Gastroesophageal sphincter (tissue), 4 donors: Measurements from ENCODE around the gene C3orf70. TPM values are rescaled to one million over a fixed set of nuclear protein-coding genes. Genes with fewer than 3 reads are reported as not detected.

Experiments
- ATAC-seq: fragments of 150-250 bp; one replicate; pipeline ENCODE4 v1.9.1; 2016; ENCODE audit warnings: mild to moderate bottlenecking, moderate library complexity
- H3K27ac ChIP-seq, 4 donors: fragments of 200-600 bp; sonication (generic) in 3 of 4; 1 replicate in 3 of 4; 2 replicates in 1 of 4; pipeline ENCODE4 v1.5.1; 2016 to 2019
- H3K27me3 ChIP-seq: fragments of 200-600 bp; sonication (generic); one replicate; pipeline ENCODE4 v1.5.1; 2019
- H3K36me3 ChIP-seq, 2 donors: fragments of 200-600 bp; sonication (generic); one replicate each; pipeline ENCODE4 v1.5.1; 2019; ENCODE audit warnings: control low read depth in 1 of 2
- H3K4me1 ChIP-seq, 3 donors: fragments of 200-600 bp; sonication (generic); 1 replicate in 2 of 3; 2 replicates in 1 of 3; pipeline ENCODE4 v1.5.1; 2016 to 2019; ENCODE audit warnings: control low read depth in 2 of 3
- H3K4me3 ChIP-seq, 2 donors: fragments of 200-600 bp; sonication (generic); one replicate each; pipeline ENCODE4 v1.5.1; 2019; ENCODE audit warnings: mild to moderate bottlenecking in 1 of 2, moderate library complexity in 1 of 2
- H3K9me3 ChIP-seq, 3 donors: fragments of 200-600 bp; sonication (generic); one replicate each; pipeline ENCODE4 v1.5.1; 2017 to 2019; ENCODE audit warnings: control low read depth in 2 of 3
- CTCF ChIP-seq, 4 experiments: fragments of 200-600 bp in 2 of 4; fragments of 450-650 bp in 2 of 4; sonication (generic) in 1 of 4; IDR thresholded peaks; one replicate each; pipeline ENCODE4 v1.5.1; 2017 to 2019; ENCODE audit warnings: antibody characterized with exemption in 4 of 4, mild to moderate bottlenecking in 2 of 4, moderate library complexity in 2 of 4
- EP300 ChIP-seq: sonication (generic); formaldehyde crosslinking; IDR thresholded peaks from one replicate; pipeline ENCODE4 v1.6.1; 2017; ENCODE audit warnings: antibody characterized with exemption, mild to moderate bottlenecking
- POLR2A ChIP-seq, 2 donors: fragments of 450-650 bp; IDR thresholded peaks; one replicate each; pipeline ENCODE4 v1.6.1; 2017; ENCODE audit warnings: antibody characterized with exemption in 2 of 2, mild to moderate bottlenecking in 2 of 2, moderate library complexity in 1 of 2
- POLR2AphosphoS5 ChIP-seq: sonication (generic); formaldehyde crosslinking; IDR thresholded peaks from one replicate; pipeline ENCODE4 v1.6.1; 2017; ENCODE audit warnings: antibody characterized with exemption
- WGBS, 2 donors: methylation state at CpG; one replicate each; pipeline ENCODE4 v1.1.5; 2018; ENCODE audit warnings: low coverage in 1 of 2; 5-methylcytosine and 5-hydroxymethylcytosine counted together
- total RNA-seq, 4 donors: library from RNA; depleted of rRNA; stranded (reverse); fragments of >200 nt; gene quantifications; one replicate each; pipeline ENCODE4 v1.1.0, GENCODE V29; 2016

The C3orf70 gene
- total RNA-seq, 4 donors from 2014 or later = 21.0 to 61.1 (median 36.1) TPM

- H3K4me1 ChIP-seq = no peaks in the 10 kb centered on the region
- H3K27ac ChIP-seq = no peak overlapping the region
- no peaks in the 10 kb centered on the region for H3K27me3 ChIP-seq
- H3K9me3 ChIP-seq = peaks cover 0 to 18% (median 0%) of the 10 kb centered on the region in 3 donors
- 70 to 82% methylated on average over 2 of the region's 2 CpGs for WGBS, 2 donors
- TF ChIP-seq CTCF (IDR thresholded peaks at IDR 0.05) (no peak), EP300 (no peak), POLR2AphosphoS5 (no peak), POLR2A (IDR thresholded peaks at IDR 0.05) (no peak)
- H3K36me3 ChIP-seq = peaks cover 0 to 9% of the 10 kb centered on the region in 2 donors
- H3K4me3 ChIP-seq = no peak overlapping the region
- no peak for ATAC-seq
Measured at GRCh38 chr3:185058796-185059195, 94.1 kb downstream of the C3orf70 start.

- no peak for TF ChIP-seq POLR2AphosphoS5
- no peak for TF ChIP-seq EP300
- no peak for TF ChIP-seq POLR2A (IDR thresholded peaks at IDR 0.05)
- H3K9me3 ChIP-seq = peaks cover 0 to 18% (median 0%) of the 10 kb centered on the region in 3 donors
- no peak overlapping the region for H3K27ac ChIP-seq
- H3K4me1 ChIP-seq = no peaks in the 10 kb centered on the region
- no peak for ATAC-seq
- WGBS, 2 donors = 92 to 100% methylated on average over 1 of the region's 1 CpG
- H3K4me3 ChIP-seq = no peak overlapping the region
- H3K36me3 ChIP-seq = peaks cover 0 to 18% of the 10 kb centered on the region in 2 donors
- no peaks in the 10 kb centered on the region for H3K27me3 ChIP-seq
Measured at GRCh38 chr3:185057829-185058228, 95.0 kb downstream of the C3orf70 start.

GRCh38 chr3:185056908-185057307 is 96.0 kb downstream of the C3orf70 start:
- no peaks in the 10 kb centered on the region for H3K27me3 ChIP-seq
- WGBS, 2 donors = 83 to 100% methylated on average over 2 of the region's 2 CpGs
- TF ChIP-seq CTCF (IDR thresholded peaks at IDR 0.05) (no peak), EP300 (no peak), POLR2AphosphoS5 (no peak), POLR2A (IDR thresholded peaks at IDR 0.05) (no peak)
- H3K4me1 ChIP-seq = no peaks in the 10 kb centered on the region
- no peak overlapping the region for H3K27ac ChIP-seq
- H3K36me3 ChIP-seq = peaks cover 0 to 28% of the 10 kb centered on the region in 2 donors
- H3K4me3 ChIP-seq = no peak overlapping the region
- H3K9me3 ChIP-seq = peaks cover 0 to 18% (median 0%) of the 10 kb centered on the region in 3 donors
- no peak for ATAC-seq

- 66 to 87% methylated on average over 2 to 6 of the region's 6 CpGs for WGBS, 2 donors
- Histone ChIP-seq H3K9me3 (peaks cover 0 to 14% (median 0%) of the 10 kb centered on the region in 3 donors), H3K27ac (no peak overlapping the region), H3K4me3 (no peak overlapping the region), H3K4me1 (no peaks in the 10 kb centered on the region), H3K27me3 (no peaks in the 10 kb centered on the region), H3K36me3 (peaks cover 0 to 68% of the 10 kb centered on the region in 2 donors)
- TF ChIP-seq POLR2A (IDR thresholded peaks at IDR 0.05) (no peak), EP300 (no peak), POLR2AphosphoS5 (no peak), CTCF (IDR thresholded peaks at IDR 0.05) (no peak)
- no peak for ATAC-seq
Measured at GRCh38 chr3:185052631-185053030, 100.2 kb downstream of the C3orf70 start.

GRCh38 chr3:185051801-185052200 is 101.1 kb downstream of the C3orf70 start:
- Histone ChIP-seq H3K4me1 (no peaks in the 10 kb centered on the region), H3K36me3 (peaks cover 0 to 68% of the 10 kb centered on the region in 2 donors), H3K4me3 (no peak overlapping the region), H3K27me3 (no peaks in the 10 kb centered on the region), H3K27ac (no peak overlapping the region), H3K9me3 (peaks cover 0 to 6% (median 0%) of the 10 kb centered on the region in 3 donors)
- TF ChIP-seq CTCF (IDR thresholded peaks at IDR 0.05) (no peak), POLR2A (IDR thresholded peaks at IDR 0.05) (no peak), EP300 (no peak), POLR2AphosphoS5 (no peak)
- ATAC-seq = peak; percentile 28
- WGBS, 2 donors = 36 to 61% methylated on average over 3 to 7 of the region's 8 CpGs
